ENCODE measurements around the gene INAFM1.

INAFM1 gene

DNA sequence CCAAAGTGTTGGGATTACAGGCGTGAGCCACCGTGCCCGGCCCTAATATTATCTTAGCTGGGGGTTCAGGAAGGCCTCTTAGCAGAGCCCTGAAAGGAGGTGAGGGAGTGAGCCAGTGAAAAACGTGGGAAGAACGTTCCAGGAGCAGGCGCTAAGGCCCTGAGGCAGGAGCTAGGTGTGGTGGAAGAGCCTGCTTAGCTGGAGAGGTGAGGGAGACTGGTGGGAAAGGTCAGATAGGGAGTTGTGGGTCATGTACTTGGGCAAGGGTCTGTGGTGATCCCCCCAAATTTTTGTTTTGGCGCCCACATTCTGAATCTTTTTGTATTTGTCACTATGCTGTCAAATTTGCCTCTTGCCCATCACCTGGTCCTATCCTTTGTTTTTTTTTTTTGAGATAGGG, 5.1 kb upstream of the INAFM1 start:
- no peaks in the 10 kb centered on the region for H3K4me1 ChIP-seq (ENCODE audit: low read length)
- H3K9ac ChIP-seq (ENCODE audit: low read length): no peak overlapping the region
- no peaks in the 10 kb centered on the region; the same call in 1 of the 2 replicates for H3K36me3 ChIP-seq (replicated peaks; ENCODE audit: insufficient read depth, low read length)

DNA sequence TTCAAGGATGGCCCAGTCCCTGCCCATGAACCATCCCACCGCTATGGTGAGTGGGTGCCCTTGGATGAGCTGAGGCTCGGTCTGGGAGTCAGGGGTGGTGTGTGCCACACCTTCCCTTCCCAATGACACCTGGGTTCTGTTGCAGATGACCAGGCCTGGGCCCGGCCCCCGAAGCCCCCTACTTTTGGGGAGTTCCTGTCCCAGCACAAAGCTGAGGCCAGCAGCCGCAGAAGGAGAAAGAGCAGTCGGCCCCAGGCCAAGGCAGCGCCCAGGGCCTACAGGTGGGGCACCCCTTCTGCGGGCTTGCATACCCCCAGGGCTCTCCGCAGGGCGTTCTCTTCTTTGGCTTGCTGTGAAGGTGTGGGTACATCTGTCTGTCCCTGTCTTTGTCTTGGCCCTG, 4.3 kb upstream of the INAFM1 start:
- DNase-seq: no peak
- TF ChIP-seq EZH2 (optimal IDR thresholded peaks at IDR 0.05; ENCODE audit: low read depth, low read length) (no peak), EZH2phosphoT487 (IDR thresholded peaks at IDR 0.05; ENCODE audit: low read length) (no peak), CTCF (IDR thresholded peaks at IDR 0.05; ENCODE audit: low read length) (no peak)
- H3K79me2 ChIP-seq (ENCODE audit: low read length): 0 out of 2 replicates have a peak, but pooled peaks cover 2% of the 10 kb centered on the region
- H3K36me3 ChIP-seq (replicated peaks; ENCODE audit: insufficient read depth, low read length): no peaks in the 10 kb centered on the region; the same call in 1 of the 2 replicates
- no peaks in the 10 kb centered on the region for H3K27me3 ChIP-seq (replicated peaks; ENCODE audit: insufficient read depth, low read length)
- H2AFZ ChIP-seq (ENCODE audit: low read length): no peak overlapping the region
- H3F3A ChIP-seq (ENCODE audit: insufficient read depth, low read length): peaks cover 15% of the 10 kb centered on the region; the same call in 1 of the 2 replicates
- no peaks in the 10 kb centered on the region for H3K4me1 ChIP-seq (ENCODE audit: low read length)
- no peak overlapping the region for H3K27ac ChIP-seq (ENCODE audit: low read length)
- no peak overlapping the region for H3K4me3 ChIP-seq (ENCODE audit: low read length)
- no peaks in the 10 kb centered on the region for H4K20me1 ChIP-seq (ENCODE audit: insufficient read depth, low read length)
- H3K9me2 ChIP-seq (replicated peaks; ENCODE audit: insufficient read depth, low read length): no peaks in the 10 kb centered on the region
- no peak overlapping the region for H3K9ac ChIP-seq (ENCODE audit: low read length)
- H3K4me2 ChIP-seq (ENCODE audit: low read depth, low read length): no peak overlapping the region
- no peaks in the 10 kb centered on the region for H3K9me3 ChIP-seq (replicated peaks; ENCODE audit: insufficient read depth, low read length)

More for the DNA sequence above, 5.1 kb upstream of the INAFM1 start:
- no peak overlapping the region for H2AFZ ChIP-seq (ENCODE audit: low read length)
- H3K79me2 ChIP-seq (ENCODE audit: low read length): peaks cover 4% of the 10 kb centered on the region; the same call in 1 of the 2 replicates
- TF ChIP-seq EZH2phosphoT487 (IDR thresholded peaks at IDR 0.05; ENCODE audit: low read length) (no peak), EZH2 (optimal IDR thresholded peaks at IDR 0.05; ENCODE audit: low read depth, low read length) (no peak), CTCF (IDR thresholded peaks at IDR 0.05; ENCODE audit: low read length) (no peak)
- no peaks in the 10 kb centered on the region for H3K9me3 ChIP-seq (replicated peaks; ENCODE audit: insufficient read depth, low read length)
- no peaks in the 10 kb centered on the region for H3K9me2 ChIP-seq (replicated peaks; ENCODE audit: insufficient read depth, low read length)
- H3K27me3 ChIP-seq (replicated peaks; ENCODE audit: insufficient read depth, low read length): no peaks in the 10 kb centered on the region
- no peak for DNase-seq
- no peak overlapping the region for H3K4me2 ChIP-seq (ENCODE audit: low read depth, low read length)
- no peak overlapping the region for H3K4me3 ChIP-seq (ENCODE audit: low read length)
- H4K20me1 ChIP-seq (ENCODE audit: insufficient read depth, low read length): no peaks in the 10 kb centered on the region
- no peak overlapping the region for H3K27ac ChIP-seq (ENCODE audit: low read length)
- H3F3A ChIP-seq (ENCODE audit: insufficient read depth, low read length): peaks cover 15% of the 10 kb centered on the region; the same call in 1 of the 2 replicates

GRCh38 chr19:47271949-47272348, 2.7 kb upstream of the INAFM1 start:
- DNase-seq: no peak
- peaks cover 15% of the 10 kb centered on the region; the same call in 1 of the 2 replicates for H3F3A ChIP-seq (ENCODE audit: insufficient read depth, low read length)

More at GRCh38 chr19:47271949-47272348, 2.7 kb upstream of the INAFM1 start:
- H3K4me3 ChIP-seq (ENCODE audit: low read length): no peak overlapping the region
- H3K79me2 ChIP-seq (ENCODE audit: low read length): 0 out of 2 replicates have a peak, but pooled peaks cover 2% of the 10 kb centered on the region
- no peaks in the 10 kb centered on the region for H3K27me3 ChIP-seq (replicated peaks; ENCODE audit: insufficient read depth, low read length)
- no peak overlapping the region for H3K4me2 ChIP-seq (ENCODE audit: low read depth, low read length)
- H3K9me2 ChIP-seq (replicated peaks; ENCODE audit: insufficient read depth, low read length): no peaks in the 10 kb centered on the region
- H3K4me1 ChIP-seq (ENCODE audit: low read length): no peaks in the 10 kb centered on the region
- no peaks in the 10 kb centered on the region for H3K9me3 ChIP-seq (replicated peaks; ENCODE audit: insufficient read depth, low read length)
- H3K36me3 ChIP-seq (replicated peaks; ENCODE audit: insufficient read depth, low read length): no peaks in the 10 kb centered on the region
- no peak overlapping the region for H3K9ac ChIP-seq (ENCODE audit: low read length)
- TF ChIP-seq CTCF (IDR thresholded peaks at IDR 0.05; ENCODE audit: low read length) (no peak), EZH2 (optimal IDR thresholded peaks at IDR 0.05; ENCODE audit: low read depth, low read length) (no peak), EZH2phosphoT487 (IDR thresholded peaks at IDR 0.05; ENCODE audit: low read length) (no peak)
- H4K20me1 ChIP-seq (ENCODE audit: insufficient read depth, low read length): no peaks in the 10 kb centered on the region
- no peak overlapping the region for H2AFZ ChIP-seq (ENCODE audit: low read length)
- no peak overlapping the region for H3K27ac ChIP-seq (ENCODE audit: low read length)

Data from MM.1S (cell line).